Hippocampal formation (tissue), 2 donors: ENCODE results near the gene AHNAK2.
"Not testable (repeated sequence)": the region's sequence is repeated elsewhere in the genome, so short reads cannot be mapped to it uniquely, and the experiment has no call there.

Experiments
- DNase-seq, 2 donors: peaks; one replicate each; lab custom pipeline; 2025; lab: John Stamatoyannopoulos, UW

The AHNAK2 gene

DNA sequence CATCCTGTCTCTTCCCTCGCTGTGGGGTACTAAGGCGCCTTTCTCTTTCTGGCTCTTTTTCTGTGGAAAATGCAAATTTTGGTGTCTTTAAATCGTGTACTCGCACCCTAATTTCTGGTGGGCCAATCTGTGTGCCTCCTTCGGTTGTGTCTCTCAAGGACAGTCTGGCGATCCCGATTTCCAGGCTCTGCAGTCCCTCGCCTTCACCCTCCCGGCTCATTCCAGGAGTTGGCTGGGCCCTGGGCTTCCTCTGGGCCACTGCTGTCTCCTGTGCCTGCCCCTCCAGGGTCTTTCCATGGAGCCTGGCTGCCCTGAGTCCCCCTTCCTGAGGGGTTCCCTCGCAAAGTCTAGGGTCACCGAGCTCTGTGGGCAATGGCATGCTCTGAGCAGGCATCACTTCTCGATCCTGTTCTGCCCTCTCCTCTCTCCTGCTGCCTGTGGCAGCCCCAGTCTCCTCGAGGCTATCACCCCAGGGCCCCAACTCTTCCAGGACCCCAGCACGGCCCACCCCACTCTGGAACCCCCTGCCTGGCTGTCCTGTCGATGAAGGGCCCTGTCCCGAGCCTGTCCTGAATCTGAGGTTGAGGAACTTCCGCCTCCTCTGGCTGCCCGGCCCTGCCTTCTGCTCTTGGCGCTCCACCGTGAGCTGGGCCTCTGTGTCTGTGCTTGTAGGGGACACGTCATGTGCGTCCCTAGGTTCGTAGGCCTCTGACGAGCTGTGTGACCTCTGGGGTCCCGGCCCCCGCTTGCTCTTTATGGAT is 24.1 kb downstream of the AHNAK2 start:
- no peak for DNase-seq

- DNase-seq: no peak
Observed at GRCh38 chr14:104953097-104953496, 25.1 kb downstream of the AHNAK2 start.

GRCh38 chr14:104951863-104952657 is 26.1 kb downstream of the AHNAK2 start:
- DNase-seq: not testable (repeated sequence)

GRCh38 chr14:104950701-104951100 is 27.5 kb downstream of the AHNAK2 start:
- not testable (repeated sequence) for DNase-seq

GRCh38 chr14:104950021-104950420 is 28.2 kb downstream of the AHNAK2 start:
- no peak for DNase-seq

GRCh38 chr14:104949406-104949955 is 28.7 kb downstream of the AHNAK2 start:
- not testable (repeated sequence) for DNase-seq

DNA sequence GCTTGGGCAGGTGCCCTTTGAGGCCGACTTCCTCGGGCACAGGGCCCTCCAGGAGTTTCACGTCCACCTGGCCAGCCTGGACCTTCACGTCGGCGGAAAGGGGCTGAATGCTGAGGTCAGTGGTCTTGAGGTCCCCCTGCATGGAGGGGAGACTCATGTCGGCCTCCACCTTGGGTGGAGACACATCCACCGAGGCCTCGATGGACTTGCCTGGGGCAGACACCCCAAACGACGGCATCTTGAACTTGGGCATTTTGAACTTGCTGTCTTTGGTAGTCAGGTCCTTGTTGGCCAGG is 29.5 kb downstream of the AHNAK2 start:
- DNase-seq: no peak

- not testable (repeated sequence) for DNase-seq
Observed at GRCh38 chr14:104947881-104948735, 30.1 kb downstream of the AHNAK2 start.

DNA sequence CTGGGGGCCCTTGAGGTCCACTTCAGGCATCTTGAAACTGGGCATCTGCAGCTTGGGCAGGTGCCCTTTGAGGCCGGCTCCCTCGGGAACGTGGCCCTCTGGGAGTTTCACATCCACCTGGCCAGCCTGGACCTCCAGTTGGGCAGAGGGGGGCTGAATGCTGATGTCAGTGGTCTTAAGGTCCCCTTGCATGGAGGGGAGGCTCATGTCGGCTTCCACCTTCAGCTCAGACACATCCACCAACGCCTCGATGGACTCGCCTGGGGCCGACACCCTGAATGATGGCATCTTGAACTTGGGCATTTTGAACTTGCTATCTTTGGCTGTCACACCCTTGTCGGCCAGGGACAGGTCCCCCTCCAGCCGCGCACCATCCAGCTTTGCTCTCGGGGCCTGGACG is 31.0 kb downstream of the AHNAK2 start:
- not testable (repeated sequence) for DNase-seq

GRCh38 chr14:104945986-104946965 is 31.9 kb downstream of the AHNAK2 start:
- DNase-seq: not testable (repeated sequence)

DNA sequence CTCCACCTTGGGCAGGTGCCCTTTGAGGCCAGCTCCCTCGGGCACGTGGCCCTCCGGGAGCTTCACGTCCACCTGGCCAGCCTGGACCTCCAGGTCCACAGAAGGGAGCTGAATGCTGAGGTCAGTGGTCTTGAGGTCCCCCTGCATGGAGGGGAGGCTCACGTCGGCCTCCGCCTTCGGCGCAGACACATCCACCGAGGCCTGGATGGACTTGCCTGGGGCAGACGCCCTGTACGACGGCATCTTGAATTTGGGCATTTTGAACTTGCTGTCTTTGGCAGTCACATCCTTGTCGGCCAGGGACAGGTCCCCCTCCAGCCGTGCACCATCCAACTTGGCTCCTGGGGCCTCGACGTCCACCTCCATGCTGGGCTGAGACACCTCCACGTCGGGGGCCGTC is 32.9 kb downstream of the AHNAK2 start:
- DNase-seq: not testable (repeated sequence)

DNA sequence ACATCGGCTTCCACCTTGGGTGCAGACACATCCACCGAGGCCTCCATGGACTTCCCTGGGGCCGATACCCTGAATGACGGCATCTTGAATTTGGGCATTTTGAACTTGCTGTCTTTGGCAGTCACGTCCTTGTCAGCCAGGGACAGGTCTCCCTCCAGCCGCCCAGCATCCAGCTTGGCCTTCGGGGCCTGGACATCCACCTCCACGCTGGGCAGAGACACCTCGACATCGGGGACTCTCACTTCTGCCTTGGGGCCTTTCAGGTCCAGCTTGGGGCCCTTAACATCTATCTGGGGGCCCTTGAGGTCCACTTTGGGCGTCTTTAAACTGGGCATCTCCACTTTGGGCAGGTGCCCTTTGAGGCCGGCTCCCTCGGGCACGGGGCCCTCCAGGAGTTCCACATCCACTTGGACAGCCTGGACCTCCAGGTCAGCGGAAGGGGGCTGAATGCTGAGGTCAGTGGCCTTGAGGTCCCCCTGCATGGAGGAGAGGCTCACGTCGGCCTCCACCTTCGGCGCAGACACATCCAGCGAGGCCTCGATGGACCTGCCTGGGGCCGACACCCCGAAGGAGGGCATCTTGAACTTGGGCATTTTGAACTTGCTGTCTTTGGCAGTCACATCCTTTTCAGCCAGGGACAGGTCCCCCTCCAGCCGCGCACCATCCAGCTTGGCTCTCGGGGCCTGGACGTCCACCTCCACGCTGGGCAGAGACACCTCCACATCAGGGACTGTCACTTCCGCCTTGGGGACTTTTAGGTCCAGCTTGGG is 33.6 kb downstream of the AHNAK2 start:
- not testable (repeated sequence) for DNase-seq

DNA sequence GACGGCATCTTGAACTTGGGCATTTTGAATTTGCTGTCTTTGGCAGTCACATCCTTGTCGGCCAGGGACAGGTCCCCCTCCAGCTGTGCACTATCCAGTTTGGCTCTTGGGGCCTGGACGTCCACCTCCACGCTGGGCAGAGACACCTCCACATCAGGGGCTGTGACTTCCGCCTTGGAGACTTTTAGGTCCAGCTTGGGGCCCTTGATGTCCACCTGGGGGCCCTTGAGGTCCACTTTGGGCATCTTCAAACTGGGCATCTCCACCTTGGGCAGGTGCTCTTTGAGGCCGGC is 34.2 kb downstream of the AHNAK2 start:
- not testable (repeated sequence) for DNase-seq

- DNase-seq: not testable (repeated sequence)
Observed at GRCh38 chr14:104943216-104944015, 34.8 kb downstream of the AHNAK2 start.

- no peak for DNase-seq
Observed at GRCh38 chr14:104942586-104942985, 35.6 kb downstream of the AHNAK2 start.

DNA sequence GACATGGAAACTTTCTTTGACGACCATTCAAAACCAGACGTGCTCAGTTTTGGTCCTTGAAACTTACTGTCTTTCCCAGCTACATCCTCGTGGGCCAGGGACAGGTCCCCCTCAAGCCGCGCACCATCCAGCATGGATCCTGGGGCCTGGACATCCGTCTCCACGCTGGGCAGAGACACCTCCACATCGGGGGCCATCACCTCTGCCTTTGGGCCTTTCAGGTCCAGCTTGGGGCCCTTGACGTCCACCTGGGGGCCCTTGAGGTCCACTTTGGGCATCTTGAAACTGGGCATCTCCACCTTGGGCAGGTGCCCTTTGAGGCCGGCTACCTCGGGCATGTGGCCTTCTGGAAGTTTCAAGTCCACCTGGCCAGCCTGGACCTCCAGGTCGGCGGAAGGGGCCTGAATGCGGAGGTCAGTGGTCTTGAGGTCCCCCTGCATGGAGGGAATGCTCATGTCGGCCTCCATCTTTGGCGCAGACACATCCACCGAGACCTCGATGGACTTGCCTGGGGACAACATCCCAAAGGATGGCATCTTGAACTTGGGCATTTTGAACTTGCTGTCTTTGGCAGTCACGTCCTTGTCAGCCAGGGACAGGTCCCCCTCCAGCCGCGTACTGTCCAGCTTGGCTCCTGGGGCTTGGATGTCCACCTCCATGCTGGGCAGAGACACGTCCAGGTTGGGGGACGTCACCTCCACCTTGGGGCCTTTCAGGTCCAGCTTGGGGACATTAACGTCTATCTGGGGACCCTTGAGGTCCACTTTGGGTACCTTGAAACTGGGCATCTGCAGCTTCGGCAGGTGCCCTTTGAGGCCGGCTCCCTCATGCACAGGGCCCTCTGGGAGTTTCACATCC is 36.4 kb downstream of the AHNAK2 start:
- no peak for DNase-seq

DNA sequence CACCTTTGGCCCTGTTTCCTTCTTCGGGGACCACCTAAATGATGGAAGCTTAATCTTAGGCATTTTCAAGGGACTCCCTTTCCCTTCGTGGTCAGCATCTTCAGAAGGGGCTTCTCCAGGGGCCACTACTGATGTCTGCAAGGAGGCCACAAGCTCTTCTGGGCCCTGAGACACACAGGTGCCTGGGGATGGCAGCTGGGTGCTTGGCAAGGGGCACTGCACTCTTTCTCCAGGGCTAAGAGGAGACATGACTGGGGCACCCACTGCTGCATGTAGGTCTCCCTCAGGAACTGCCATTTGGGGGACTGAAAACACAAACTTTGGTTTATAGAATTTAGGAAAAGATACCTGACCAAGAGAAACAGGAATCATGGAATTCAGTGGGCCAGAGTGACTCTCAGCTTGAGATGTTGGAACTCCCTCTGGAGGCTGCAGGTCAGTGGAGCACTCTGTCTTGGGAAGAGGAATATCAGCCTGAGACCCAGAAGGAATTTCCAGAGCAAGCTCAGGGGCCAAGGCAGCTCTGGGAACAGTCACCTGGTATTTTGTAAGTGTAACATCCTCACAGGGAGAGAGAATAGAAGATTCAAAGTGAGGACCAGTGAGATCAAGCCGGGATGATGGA is 37.5 kb downstream of the AHNAK2 start:
- no peak for DNase-seq
